Activated naive CD4-positive, alpha-beta T cell treated with anti-CD3 and anti-CD28 coated beads, Interleukin-2, amount 50 U/mL, for 16 hours (primary cell): ENCODE data around the gene KRTAP5-5.
"Not testable (repeated sequence)": the region's sequence is repeated elsewhere in the genome, so short reads cannot be mapped to it uniquely, and the experiment has no call there.

ENCODE experiments used
- DNase-seq: peaks from one replicate; pipeline ENCODE4 v3.0.0-alpha.2; 2020

Gene KRTAP5-5

GRCh38 chr11:1660111-1660867, 30.7 kb downstream of the KRTAP5-5 start:
- DNase-seq = no peak

GRCh38 chr11:1661454-1662269, 32.1 kb downstream of the KRTAP5-5 start:
- not testable (repeated sequence) for DNase-seq

DNA sequence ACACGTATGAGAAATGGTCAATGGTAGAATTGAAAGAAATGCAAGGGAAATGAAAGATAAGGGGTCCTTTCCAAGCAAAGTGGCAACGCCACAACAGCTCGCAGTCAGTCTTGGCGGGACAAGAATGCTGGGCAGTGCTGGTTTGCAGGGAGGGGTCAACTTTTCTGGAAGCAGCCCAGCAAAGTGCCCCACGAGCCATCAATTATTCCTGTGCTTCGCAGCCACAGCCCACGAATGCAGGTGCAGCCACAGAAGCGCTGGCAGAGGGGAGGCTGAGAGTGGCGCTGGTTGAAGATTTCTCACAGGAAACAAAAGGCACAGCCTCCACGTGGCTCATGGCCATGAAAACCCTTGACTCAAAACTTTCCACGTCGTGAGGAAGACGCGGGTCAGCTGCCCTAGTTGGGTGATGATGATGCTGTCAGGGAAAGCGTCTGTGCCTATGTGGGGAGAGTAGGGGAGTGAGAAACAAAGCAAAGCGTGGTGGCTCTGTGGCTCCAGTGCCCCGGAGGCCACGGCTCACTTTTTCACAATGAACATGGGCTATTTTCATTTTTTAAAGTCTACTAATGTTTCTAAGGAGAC, 33.2 kb downstream of the KRTAP5-5 start:
- DNase-seq = not testable (repeated sequence)

- DNase-seq = no peak
Measured at GRCh38 chr11:1665313-1665712, 35.7 kb downstream of the KRTAP5-5 start.

GRCh38 chr11:1667121-1667850, 37.7 kb downstream of the KRTAP5-5 start:
- DNase-seq = no peak

DNA sequence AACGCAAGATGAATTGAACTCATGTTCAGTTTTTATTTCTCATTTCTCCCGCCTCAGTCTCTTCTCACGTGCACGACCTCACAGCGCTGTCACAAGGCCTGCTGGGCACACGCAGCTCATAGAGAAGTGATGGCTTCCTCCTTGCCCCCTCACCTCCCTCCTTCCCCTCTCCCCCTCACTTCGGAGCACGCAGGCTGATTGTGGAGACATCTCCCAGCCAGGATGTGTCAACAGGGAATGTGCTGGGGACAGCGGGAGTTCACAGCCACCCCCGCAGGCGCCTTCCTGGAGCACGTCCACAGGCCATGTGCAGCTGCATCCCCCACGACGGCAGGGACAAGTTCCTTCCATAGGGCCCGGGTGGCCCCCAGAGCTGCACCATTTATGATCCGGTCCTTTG, 38.3 kb downstream of the KRTAP5-5 start:
- DNase-seq = no peak

DNA sequence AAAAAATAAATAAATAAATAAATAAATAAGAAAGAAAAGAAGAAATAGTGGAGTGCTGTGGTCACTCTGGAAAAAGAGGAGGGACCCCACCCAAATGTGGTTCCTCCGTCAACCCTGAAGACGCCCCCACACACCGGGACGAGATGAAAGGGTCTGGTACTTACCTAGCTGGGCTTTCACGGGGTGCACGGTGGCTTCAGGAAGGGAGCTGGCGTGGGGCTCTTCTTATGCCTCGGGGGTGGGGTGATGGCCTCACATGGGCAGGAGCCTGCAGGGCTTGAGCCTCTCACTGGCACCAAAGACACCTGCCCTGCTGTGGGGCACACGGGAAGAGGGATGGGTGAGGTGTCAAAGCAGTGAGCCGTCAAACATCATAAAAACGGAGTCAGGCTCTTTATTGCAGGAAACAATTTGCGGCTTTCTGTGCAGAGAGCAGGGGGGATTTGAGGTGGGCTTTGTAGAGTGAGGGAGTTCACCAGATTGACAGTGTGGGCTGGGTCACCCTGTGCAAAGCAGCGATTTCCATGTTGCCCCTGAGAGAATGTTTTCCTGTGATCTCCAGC, 39.4 kb downstream of the KRTAP5-5 start:
- DNase-seq = no peak

GRCh38 chr11:1669546-1670218, 40.1 kb downstream of the KRTAP5-5 start:
- no peak for DNase-seq

DNA sequence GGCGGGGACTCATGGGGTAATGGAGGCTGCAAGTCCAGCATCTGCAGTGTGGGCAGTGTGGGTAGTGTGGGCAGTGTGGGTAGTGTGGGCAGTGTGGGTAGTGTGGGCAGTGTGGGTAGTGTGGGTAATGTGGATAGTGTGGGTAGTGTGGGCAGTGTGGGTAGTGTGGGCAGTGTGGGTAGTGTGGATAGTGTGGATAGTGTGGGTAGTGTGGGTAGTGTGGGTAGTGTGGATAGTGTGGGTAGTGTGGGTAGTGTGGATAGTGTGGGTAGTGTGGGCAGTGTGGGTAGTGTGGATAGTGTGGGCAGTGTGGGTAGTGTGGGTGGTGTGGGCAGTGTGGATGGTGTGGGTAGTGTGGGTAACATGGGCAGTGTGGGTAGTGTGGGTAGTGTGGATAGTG, 40.9 kb downstream of the KRTAP5-5 start:
- not testable (repeated sequence) for DNase-seq

DNA sequence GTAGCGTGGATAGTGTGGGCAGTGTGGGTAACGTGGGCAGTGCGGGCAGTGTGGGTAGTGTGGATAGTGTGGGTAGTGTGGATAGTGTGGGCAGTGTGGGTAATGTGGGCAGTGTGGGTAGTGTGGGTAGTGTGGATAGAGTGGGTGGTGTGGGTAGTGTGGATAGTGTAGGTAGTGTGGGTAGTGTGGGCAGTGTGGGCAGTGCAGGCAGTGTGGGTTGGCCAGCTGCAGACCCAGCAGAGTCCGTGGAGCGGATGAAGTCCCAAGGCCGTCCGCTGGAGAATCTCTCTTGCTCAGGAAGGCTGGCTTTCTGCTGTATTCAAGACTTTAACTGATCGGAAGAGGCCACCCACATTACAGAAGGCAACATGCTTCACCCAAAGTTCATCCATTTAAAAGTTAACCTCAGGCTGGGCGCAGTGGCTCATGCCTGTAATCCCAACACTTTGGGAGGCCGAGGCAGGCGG, 41.4 kb downstream of the KRTAP5-5 start:
- DNase-seq = no peak

- no peak for DNase-seq
Measured at GRCh38 chr11:1671658-1672057, 42.1 kb downstream of the KRTAP5-5 start.

- DNase-seq = no peak
Measured at GRCh38 chr11:1672613-1673350, 43.2 kb downstream of the KRTAP5-5 start.

- DNase-seq = no peak
Measured at GRCh38 chr11:1673446-1674172, 44.0 kb downstream of the KRTAP5-5 start.

DNA sequence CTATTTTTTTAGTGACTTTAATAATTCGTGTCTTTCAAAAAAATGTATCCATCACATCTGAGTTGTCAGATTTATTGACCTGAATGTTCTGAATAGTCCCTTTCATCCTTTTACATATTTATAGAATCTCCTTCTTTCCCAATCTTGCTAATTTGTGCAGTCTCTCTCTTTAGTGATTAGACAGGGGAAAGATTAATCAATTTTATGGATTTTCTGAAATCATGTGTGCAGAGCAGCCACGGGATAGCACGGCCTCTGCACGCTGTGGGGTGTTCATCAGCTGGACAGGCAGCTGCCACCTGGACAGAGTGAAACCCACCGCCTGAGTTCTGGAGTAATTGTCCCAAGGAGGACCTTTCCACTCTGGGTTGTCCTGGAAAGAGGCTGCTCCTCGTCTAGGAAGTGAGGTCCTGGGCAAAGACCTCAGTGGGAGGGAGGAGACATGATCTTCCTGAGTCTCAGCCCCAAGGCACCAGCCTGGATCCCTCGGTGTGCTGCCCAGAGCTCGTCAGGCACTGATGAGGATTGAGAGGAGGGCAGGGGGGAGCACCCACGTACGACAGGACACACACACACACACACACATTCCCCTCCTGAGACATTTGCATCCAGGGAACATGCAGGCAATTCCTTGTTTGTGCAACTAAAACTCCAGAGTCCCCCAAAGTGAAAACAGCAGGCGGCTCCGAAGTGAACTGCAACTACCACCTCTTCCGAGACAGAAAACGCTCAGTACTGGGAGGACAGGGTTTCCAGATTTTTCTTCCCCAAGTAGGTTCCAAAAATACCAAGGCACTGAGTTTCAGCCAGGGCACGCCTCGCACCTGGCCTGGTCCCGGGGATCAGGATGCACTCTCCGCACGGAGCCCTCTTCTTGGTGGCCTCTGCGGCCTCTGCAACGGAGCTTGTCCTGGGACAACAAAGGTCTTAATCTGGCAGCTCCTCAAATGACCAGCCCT, 44.9 kb downstream of the KRTAP5-5 start:
- no peak for DNase-seq

- DNase-seq = no peak
Measured at GRCh38 chr11:1675536-1676228, 46.1 kb downstream of the KRTAP5-5 start.

GRCh38 chr11:1676229-1676740, 46.7 kb downstream of the KRTAP5-5 start:
- no peak for DNase-seq

DNA sequence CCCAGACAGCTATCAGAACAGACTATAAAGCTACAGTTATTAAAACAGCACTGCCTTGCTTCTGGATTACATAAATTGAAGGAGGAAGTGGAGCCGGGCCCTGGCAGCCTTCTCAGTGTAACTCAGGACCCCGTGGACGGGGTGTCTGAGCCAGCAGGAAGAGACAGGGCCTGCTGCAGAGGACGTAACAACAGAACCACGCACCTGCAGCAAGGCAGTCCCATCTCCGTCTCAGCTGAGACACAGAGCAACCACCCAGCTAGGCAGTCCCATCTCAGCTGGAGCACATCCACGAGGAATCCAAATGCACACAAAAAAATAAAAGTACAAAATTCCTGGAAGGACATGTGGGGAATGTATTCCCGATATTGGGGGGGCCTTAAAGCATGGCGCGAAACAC, 50.3 kb downstream of the KRTAP5-5 start:
- no peak for DNase-seq
